Progenitor cell of endocrine pancreas (in vitro differentiated cells): Measurements from ENCODE around the gene AGL. TPM values are rescaled to one million over a fixed set of nuclear protein-coding genes. Genes with fewer than 3 reads are reported as not detected.

Source experiments
- DNase-seq: peaks from one replicate; pipeline ENCODE4 v3.0.0; 2021; ENCODE audit warnings: low spot score; ENCODE audit not compliant: unreplicated experiment
- H3K27ac Mint-ChIP-seq: 2 replicates; pipeline ENCODE4 v1.8.0; 2021; ENCODE audit warnings: mild to moderate bottlenecking, moderate library complexity, mixed read lengths
- H3K27me3 Mint-ChIP-seq: 2 replicates; pipeline ENCODE4 v1.8.0; 2021; ENCODE audit warnings: mixed read lengths
- H3K36me3 Mint-ChIP-seq: 2 replicates; pipeline ENCODE4 v1.8.0; 2022; ENCODE audit warnings: mixed read lengths; ENCODE audit not compliant: insufficient read depth
- H3K4me1 Mint-ChIP-seq: 2 replicates; pipeline ENCODE4 v1.8.0; 2021; ENCODE audit warnings: low read depth, mixed read lengths
- H3K4me3 Mint-ChIP-seq: 2 replicates; pipeline ENCODE4 v1.8.0; 2021; ENCODE audit warnings: low read depth, mild to moderate bottlenecking, moderate library complexity, mixed read lengths
- H3K9me3 Mint-ChIP-seq: 2 replicates; pipeline ENCODE4 v1.8.0; 2021; ENCODE audit warnings: low read depth, mixed read lengths
- CTCF ChIP-seq: fragments of 200-600 bp; sonication (generic); IDR thresholded peaks from one replicate; pipeline ENCODE4 v1.5.0; 2021; ENCODE audit warnings: antibody characterized with exemption, mild to moderate bottlenecking; ENCODE audit not compliant: unreplicated experiment
- total RNA-seq: library from RNA; stranded (reverse); gene quantifications from 2 replicates; pipeline ENCODE4 v1.2.1, GENCODE V29; 2021

The AGL gene
- total RNA-seq, 1 donor from 2014 or later, result 26.6 TPM

- no peak for DNase-seq
- Mint-ChIP-seq H3K27ac (no peak overlapping the region), H3K27me3 (no peaks in the 10 kb centered on the region), H3K4me1 (no peaks in the 10 kb centered on the region), H3K4me3 (no peak overlapping the region), H3K9me3 (no peaks in the 10 kb centered on the region), H3K36me3 (no peaks in the 10 kb centered on the region)
- TF ChIP-seq CTCF, result no peak
These were observed 84.6 kb downstream of the AGL start for GRCh38 chr1:99934801-99935200.

- Mint-ChIP-seq H3K4me1 (no peaks in the 10 kb centered on the region), H3K4me3 (no peak overlapping the region), H3K36me3 (no peaks in the 10 kb centered on the region), H3K27ac (no peak overlapping the region), H3K27me3 (no peaks in the 10 kb centered on the region), H3K9me3 (no peaks in the 10 kb centered on the region)
- no peak for DNase-seq
- no peak for TF ChIP-seq CTCF
These were observed 85.4 kb downstream of the AGL start for GRCh38 chr1:99935534-99935933.

GRCh38 chr1:99936071-99936470 is 85.9 kb downstream of the AGL start:
- no peak for TF ChIP-seq CTCF
- no peaks in the 10 kb centered on the region for H3K4me1 Mint-ChIP-seq
- no peak for DNase-seq
- no peaks in the 10 kb centered on the region for H3K36me3 Mint-ChIP-seq
- no peaks in the 10 kb centered on the region for H3K27me3 Mint-ChIP-seq
- H3K27ac Mint-ChIP-seq, result no peak overlapping the region
- no peak overlapping the region for H3K4me3 Mint-ChIP-seq
- H3K9me3 Mint-ChIP-seq, result no peaks in the 10 kb centered on the region

GRCh38 chr1:99942723-99943122 is 92.6 kb downstream of the AGL start:
- Mint-ChIP-seq H3K4me3 (no peak overlapping the region), H3K4me1 (peaks cover 9% of the 10 kb centered on the region), H3K36me3 (no peaks in the 10 kb centered on the region), H3K27me3 (no peaks in the 10 kb centered on the region), H3K9me3 (no peaks in the 10 kb centered on the region), H3K27ac (no peak overlapping the region)
- no peak for TF ChIP-seq CTCF
- no peak for DNase-seq

- TF ChIP-seq CTCF, result no peak
- no peak for DNase-seq
- Mint-ChIP-seq H3K36me3 (no peaks in the 10 kb centered on the region), H3K4me1 (peaks cover 9% of the 10 kb centered on the region), H3K9me3 (no peaks in the 10 kb centered on the region), H3K27ac (no peak overlapping the region), H3K27me3 (no peaks in the 10 kb centered on the region), H3K4me3 (no peak overlapping the region)
These were observed 93.1 kb downstream of the AGL start for GRCh38 chr1:99943223-99943794.
